HG03103 (cell line): ENCODE results near the gene MAP2K2.

Experiments used
- ATAC-seq: cut with Tn5 transposase; IDR thresholded peaks from one replicate; pipeline ENCODE4 v1.9.1; 2021; ENCODE audit warnings: low read depth; ENCODE audit not compliant: unreplicated experiment

The MAP2K2 gene

DNA sequence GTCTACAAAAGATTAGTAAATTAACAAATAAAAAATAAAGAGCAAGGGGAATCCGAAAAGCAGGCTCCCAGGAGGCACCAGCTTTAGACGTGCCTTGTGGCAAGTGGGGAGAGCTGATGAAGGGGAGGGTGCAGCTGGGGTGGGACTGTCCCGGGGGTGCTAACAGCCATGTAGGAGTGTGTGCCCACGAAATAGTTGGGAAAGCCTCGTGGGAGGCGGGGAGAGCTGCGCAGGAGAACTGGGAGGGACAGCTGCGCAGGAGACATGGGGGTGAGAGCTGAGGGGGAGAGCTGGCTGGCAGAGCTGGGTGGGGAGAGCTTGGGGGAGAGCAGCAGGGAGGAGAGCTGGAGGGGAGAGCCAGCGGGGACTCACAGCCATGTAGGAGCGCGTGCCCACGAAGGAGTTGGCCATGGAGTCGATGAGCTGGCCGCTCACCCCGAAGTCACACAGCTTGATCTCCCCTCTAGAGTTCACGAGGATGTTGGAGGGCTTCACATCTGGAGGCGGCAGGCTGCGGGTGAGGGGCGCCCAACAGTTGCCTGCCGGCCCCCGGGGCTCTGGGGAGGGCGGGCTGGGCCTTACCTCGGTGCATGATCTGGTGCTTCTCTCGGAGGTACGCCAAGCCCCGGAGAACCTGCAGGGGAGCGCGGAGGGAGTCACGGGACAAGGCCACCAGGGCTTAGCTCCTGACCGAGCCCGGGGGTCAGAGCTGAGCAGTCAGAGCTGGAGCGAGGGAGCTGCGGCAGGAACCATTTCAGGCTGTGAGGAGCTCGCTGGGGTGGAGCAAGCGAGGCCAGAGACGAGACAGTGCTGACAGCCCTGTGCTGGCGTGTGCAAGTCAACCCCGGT lies 23.1 kb downstream of the MAP2K2 start:
- ATAC-seq: no peak

DNA sequence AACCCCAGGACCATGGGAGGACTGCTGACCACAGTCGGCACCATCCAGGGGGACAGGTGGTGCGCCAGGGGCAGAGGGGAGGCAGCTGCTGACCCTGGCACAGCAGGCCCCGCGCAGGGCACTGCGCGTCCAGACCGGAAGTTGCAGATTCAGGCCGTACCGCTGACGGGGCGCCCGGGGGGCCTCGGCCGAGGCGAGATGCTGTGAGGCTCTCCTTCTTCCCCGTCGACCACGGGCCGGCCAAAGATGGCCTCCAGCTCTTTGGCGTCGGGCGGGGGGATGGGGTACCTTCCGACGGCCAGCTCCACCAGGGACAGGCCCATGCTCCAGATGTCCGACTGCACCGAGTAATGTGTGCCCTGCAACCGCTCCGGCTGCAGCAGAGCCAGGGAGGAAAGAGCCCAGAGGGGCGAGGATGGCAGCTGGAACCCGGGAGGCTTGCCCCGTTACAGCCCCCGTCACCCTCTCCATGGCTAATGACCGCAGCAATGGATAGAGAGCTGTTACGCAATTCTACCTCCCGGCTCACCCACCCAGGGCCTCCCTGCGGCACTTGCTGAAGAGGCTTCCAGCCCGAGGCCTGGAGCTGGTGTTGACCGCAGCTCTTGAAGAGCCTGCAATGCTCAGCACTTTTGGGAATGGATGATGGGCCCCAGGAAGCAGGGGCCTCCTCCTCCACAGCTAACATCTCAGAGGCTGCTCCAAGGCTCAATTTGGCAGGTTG lies 24.7 kb downstream of the MAP2K2 start:
- no peak for ATAC-seq

DNA sequence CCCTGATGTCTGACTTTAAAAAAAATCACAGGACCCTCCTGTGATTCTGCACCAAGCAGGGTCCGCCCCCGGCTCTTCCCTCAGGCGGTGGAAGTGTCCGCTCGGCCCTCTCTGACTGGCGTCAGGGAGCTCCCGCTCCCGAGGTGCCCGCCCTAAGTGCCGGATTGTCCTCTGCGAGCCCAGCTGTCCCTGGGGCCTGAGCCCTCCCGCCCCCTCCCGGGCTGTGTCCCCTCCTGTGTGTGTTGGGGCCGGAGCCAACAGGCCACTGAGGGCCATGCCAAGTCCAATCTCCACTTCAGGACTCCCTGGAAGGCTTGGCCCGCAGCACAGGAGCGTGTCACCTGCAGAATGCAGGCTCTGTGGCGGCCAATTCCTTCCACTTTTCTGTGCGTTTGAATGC lies 25.4 kb downstream of the MAP2K2 start:
- no peak for ATAC-seq

DNA sequence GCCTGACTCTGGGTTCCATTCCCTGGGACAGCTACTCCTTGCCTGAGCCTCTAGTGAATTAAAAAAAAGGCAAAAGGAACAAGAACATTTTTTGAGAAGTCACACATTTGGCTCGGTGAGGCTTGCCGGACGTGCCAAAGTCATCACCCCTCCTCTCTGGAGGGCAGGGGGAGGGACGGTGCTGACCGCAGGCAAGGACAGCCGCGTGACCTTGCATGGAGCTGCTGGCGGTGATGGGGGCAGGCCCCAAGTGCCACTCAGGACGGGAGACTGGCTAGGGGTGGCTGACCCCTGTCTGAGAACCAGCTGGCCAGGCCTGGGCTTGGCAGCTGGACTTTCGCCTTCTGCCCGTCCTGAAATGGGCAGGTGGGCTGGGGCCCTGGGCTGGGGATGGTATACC lies 26.4 kb downstream of the MAP2K2 start:
- ATAC-seq: no peak

DNA sequence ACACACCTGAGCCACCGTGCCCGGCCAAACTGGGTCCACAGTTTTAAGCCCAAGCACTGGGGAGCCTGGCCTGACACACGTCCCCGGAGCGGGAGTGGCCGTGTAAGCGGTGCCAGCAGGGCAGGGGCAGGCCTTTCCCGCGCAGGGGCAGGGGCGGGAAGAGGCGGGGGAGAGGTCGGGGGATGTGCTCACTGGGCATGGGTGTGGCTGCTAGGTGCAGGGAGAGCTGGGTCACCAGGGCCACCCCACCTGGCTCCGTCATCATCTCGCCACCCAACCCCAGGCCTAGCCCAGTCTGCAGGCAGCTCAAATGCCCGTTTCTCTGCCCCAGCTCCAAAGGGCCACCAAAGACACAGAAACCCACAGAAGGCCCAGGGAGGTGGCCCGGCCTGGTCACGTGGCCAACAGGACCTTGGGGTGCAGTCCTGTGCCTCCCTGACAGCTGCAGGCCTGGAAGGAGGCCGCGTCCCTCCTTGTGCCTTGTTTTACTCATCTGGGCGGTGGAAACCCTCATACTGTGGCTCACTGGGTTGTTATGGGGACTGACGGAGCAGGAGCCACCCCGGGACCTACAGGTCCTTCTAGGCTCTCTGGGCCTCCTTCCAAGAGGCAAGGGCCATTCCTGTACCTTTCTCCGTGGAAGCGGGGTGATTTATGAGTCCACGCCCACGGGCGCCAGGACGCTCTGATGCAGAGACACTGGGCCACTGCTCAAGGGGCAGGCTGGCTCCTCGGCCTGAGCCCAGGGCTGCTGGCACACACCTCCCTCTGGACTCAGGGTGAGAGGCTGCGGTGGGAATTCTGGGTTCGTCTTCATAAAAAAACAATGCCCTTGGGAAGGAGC lies 27.7 kb downstream of the MAP2K2 start:
- no peak for ATAC-seq

DNA sequence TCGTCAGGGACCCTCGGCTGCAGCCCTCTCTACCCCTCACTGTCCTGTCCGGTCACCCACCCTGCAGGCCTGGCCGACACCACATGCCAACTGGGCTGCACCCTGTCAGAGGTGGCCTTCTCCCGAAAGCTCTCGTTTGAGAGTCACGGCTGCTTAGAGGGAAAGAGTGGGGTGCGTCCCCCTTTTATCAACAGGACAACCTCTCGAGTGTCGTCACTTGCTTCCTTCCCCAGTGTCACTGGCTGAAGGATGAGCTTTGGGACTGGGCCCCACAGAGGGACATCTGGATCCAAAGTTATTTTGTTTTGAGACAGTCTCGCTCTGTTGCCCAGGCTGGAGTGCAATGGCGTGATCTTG lies 28.5 kb downstream of the MAP2K2 start:
- ATAC-seq: no peak

DNA sequence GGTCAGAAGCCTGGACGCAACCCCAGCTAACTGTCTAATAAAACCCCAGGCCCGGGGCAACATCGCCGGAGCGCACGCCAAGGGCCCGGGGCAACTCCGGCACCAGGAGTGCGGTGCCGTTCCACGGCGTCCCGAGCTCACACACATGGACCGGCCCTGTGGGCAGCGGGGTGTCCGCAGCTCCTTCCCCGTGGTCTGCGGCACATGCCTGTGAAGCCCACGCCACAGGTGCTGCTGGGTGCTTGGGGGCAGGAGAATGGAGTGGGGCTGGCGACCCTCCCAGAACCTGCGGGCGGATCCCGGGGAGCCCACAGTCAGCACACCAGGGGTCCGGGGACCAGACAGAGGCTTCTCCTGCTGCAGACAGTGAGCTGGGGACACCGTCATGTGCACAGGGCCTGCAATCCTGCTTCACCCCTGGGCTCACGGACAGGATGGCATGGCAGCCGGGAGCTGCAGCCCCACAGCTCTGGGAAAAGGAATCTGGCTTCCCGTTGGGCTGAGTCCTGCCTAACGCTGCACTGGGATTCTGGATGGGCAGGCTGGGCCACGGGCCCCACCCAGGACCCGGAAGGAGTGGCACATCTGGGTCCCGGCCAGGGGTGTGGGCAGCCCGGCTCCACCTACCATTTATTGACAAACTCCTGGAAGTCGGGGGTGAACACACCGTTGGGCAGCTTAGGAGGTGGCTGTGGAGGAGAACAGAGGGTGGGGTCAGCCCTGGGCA lies 29.0 kb downstream of the MAP2K2 start:
- no peak for ATAC-seq

DNA sequence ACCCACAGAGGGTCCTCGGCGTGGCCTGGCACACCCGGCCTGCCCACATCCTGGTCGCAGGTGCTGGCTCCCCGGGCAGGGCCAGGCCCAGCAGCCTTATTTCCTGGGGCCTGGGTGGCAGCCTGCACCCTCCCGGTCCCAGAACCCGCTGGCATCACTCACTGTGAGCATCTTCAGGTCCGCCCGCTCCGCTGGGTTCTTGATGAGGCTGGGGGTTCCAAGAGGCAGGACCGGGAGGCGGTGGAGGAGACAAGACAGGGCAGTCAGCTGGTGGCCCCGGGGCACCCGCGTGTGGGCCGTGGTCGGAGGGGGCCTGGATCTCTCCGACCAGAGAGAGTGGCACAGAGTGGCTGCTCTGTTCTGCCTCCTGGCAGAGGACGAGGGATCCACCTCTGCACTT lies 29.6 kb downstream of the MAP2K2 start:
- no peak for ATAC-seq

DNA sequence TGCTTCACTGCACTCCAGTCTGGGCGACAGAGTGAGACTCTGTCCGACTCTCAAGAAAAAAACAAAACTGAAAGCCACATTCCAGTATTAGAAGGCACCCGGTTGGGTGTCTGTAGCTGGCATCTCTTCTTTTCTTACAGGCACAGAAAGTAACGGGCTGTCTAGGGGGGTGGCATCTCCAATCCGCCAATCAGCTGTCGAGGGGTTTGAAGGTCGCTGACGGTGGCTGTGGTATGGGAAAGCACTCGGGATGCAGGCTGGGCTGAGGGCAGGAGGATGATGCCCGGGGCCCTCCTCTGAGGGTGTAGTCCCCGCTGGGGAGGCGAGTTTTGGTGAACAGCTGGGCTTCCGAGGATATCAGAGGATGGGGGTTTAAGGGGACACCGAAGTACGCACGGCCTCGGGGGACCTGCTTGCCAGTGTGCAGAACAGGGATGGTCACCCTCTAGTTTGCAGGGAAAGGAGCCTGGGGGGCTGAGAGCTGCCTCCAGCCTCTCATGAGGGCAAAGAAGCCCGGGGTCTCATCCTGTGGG lies 30.2 kb downstream of the MAP2K2 start:
- ATAC-seq: no peak

DNA sequence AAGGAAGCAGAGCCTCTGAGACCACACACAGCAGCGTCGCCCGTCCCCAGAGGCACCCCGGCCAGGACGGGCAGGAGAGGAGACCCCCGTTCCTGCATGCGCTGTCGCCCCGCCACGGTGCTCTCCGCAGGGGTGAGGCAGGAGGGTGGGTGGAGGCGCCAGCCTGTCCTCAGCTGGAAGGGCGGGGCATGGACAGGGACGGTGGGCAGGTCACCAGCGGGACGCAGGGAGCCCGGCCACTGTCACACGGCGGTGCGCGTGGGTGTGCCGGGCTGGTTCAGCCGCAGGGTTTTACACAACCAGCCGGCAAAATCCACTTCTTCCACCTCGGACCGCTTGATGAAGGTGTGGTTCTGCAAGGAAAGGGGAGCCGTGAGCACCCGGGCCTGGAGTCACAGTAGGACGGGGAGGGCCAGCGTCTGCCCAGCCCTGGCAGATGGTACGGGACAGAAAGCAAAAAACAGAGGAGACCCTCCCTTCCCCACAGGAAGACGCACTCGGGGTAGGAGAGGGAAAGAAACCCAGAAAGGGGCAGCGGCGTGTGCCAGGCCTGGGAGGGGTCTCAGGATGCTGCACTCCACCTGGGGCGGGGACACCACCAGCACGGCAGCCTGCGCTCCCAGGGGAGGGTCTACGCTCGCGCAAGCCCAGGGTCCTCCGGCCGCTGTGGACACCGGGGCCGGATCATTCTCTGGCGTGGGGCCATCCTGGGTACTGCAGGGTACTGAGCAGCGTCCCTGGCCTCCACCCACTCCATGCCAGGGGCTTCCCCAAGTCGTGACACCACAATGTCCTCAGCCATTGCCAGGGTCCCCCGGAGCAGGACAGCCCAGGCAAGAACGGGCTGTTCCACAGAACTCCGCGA lies 33.3 kb downstream of the MAP2K2 start:
- ATAC-seq: no peak

DNA sequence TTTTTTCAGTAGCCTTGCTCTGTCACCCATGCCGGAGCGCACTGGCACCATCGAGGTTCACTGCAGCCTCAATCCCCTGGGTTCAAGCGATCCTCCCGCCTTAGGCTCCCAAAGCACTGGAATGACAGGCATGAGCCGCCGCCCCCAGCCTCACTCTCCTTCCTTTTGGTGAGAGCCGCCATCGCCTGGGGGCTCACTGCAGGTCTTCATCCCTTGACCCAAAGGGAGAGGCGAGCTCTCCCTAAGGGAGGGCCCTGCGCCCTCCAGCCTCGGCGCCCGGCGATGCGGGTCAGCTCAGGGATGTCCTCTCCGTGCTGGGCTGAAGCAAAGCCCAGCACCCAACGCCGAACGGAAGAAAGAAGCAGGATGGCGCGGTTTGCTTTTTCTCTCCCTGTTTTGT lies 34.0 kb downstream of the MAP2K2 start:
- no peak for ATAC-seq

DNA sequence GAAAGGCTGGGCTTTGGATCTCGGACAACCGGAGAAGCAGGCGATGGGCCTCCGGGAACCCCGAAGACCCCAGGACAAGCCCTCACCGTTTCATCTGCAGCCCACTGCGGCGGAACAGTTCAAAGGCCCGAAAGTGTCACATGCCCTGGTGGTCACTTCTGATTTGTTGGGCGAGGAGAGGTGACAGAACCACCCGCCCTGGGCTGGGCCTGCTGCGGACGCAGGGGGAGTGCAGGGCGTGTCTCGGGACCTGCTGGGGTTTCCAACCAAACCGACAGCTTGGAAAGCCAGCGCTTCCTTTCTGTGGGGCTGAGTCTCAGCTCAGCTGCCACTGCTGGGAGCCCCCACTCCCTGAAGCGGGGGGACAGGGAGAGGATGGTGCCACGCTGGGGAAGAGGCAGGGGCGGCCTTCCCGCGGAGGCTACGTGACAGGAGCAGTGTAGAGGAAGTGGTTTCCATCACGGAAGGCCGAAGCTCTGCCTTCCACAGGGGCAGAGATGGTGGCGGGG lies 34.5 kb downstream of the MAP2K2 start:
- no peak for ATAC-seq

DNA sequence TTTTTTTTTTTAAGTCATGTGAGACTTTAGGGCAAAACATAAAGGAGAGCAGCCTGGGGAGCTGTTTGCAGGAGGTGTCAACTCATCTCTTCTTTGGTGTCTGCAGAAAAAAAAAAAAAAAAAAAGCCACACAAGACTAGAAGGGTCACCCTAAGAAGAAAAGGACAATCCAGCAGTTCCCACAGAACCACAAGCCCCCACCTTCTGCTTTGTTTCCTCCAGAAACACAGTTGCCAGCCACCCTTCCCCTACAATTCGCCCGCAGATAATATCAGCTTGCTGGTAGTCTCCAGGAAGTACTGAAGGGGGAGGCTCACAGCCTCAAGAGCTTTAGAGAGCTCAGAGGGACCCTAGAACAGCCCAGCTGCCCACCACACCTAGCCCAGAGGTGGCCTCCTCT lies 34.9 kb downstream of the MAP2K2 start:
- no peak for ATAC-seq

DNA sequence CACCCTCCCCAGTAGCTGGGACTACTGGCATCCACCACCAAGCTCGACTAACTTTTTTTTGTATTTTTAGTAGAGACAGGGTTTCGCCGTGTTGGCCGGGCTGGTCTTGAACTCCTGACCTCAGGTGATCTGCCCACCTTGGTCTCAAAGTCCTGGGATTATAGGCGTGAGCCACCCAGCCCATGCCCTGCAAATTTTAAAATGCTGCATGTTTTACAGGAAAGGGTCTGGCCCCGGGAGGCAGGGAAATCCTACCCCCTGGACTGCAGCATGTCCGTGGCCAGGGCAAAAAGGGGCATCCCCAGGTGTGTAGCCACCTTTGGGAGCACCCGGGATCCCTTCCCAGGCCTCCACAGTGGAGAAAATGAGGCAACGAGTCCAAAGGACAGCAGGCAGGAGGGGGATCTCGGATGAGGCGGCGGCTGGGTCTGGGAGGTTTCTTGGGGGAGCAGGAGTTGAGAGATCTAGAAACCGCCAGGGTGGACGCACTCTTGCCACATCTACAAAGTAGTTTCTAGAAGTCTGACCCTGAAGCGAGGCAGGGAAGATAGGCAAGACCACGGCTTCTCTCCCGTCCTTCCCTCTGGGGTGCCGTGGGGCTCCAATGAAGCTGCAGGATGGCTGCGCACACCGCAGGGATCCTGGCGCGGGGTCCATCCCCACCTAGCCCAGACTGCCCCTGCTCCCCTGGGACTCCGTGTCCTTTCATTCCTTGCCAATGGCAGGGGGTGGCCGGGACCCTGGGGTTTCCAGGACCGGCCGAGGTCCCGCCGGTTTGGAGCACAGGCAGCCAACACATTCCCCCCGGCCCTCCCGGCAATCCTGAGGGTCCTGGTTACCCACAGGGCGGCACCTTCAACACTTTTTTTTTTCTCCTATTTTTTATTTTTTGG lies 35.9 kb downstream of the MAP2K2 start:
- ATAC-seq: no peak

DNA sequence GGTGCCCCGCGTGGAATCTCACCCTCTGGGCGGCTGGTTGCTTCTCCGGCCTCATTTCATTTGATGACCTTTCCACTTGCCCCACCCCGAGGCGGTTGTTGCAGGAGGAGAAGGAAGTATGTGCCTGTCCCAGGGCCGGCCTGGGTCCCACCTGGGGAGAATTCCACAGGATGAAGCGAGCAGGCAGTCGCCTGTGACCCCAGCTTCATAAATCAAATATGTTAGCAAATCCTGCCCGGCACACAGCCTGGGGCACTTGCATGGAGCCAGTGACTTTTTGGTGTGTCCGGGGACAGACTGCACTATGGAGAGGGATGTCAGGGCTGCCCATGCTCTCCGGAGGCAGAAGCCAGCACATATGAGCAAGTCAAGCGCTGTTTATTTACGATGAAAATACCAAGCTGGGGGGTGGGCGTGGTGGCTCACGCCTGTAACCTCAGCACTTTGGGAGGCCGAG lies 37.5 kb downstream of the MAP2K2 start:
- no peak for ATAC-seq

DNA sequence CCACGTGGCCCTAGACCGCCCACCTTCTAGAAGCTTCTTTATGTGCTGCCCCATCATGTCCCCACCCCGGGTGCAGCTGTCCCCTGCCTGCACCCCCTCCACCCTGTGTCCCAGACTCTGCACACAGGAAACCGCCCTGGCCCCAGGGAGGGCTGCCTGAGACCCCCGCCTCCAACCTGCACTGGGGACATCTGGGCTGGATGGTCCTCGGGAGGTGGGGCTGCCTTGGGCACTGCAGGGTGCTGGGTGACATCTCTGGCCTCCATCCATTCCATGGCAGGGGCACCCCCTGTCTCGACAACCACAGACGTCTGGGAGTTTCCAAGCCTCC lies 39.4 kb downstream of the MAP2K2 start:
- ATAC-seq: no peak

DNA sequence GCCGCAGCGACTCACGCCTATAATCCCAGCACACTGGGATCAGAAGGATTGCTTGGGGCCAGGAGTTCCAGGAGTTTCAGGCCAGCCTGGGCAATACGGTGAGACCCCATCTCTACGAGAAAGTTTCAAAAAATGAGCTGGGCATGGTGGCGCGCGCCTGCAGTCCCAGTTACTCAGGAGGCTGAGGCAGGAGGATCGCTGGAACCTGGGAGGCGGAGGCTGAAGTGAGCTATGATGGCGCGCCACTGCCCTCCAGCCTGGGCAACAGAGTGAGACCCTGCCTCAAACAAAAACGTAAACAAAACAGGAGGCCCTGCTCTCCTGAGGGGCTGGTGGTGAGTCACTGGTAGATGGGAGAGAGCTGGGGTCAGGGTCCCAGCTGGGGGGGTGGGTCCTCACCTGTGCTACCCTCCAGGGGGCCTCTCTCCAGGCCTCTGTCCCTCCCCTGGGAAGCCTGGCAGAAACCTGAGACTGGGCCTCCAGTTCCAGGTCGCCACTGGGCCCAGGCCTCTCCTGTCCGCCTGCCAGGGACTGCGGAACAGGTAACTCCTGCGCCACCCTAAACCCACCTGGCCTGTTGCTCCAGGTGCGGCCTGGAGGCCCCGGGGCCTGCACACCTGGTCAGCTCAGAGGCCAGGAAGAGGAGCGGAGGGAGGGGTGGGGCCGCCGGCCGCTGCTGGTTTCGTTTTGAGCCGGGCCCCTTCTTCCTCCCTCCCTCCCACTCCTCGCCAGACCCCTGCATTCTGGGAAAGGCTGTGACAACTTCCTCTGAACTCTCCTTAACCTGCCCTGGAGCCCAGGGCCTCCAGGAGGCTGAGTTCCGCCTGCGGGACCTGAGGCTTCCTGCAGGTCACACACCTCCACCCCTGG lies 40.0 kb downstream of the MAP2K2 start:
- no peak for ATAC-seq
